GM12872 (cell line): ENCODE measurements around the gene SERPINB7.

Experiments
- CTCF ChIP-seq: IDR thresholded peaks from 3 replicates; pipeline ENCODE4 v1.5.1; 2011; ENCODE audit warnings: low read depth, mild to moderate bottlenecking, low read length, moderate library complexity; ENCODE audit not compliant: insufficient read depth

SERPINB7 gene

GRCh38 chr18:63818212-63818611 is 43.0 kb downstream of the SERPINB7 start:
- no peak for TF ChIP-seq CTCF

GRCh38 chr18:63819786-63820185 is 44.6 kb downstream of the SERPINB7 start:
- TF ChIP-seq CTCF = no peak

- no peak for TF ChIP-seq CTCF
Measured at GRCh38 chr18:63820694-63821093, 45.5 kb downstream of the SERPINB7 start.

DNA sequence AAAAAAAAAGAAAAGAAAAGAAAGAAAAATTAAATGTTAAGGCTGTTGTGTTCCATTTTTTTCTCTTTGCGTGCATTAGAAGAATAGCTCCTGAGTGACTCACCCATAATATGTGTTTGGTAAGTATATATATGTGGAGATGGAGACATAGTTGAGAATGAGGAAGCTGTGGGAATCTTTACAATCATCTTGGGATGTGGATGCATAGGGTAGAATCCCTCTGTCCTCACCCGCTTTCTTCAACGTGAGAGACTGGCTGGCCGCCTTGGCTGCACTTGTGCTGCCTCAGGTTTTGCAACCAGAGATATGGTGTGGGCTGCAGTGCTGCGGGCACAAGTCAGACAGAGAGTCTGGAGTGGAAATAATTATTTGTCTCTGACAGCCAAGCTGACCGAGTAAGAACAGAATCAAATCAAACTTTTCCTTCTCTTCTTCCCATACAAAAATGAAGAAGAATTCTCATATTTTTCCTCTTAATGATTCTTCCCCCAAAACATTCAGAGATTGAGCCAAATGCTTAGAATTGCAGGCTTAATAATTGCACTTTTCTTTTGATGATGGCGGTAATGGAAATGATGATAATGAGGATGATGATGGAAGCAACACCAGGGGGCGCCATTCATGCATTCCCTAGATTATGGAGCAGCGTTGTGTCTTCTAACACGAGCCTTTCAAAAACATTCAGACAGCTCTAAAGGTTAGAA is 48.5 kb downstream of the SERPINB7 start:
- TF ChIP-seq CTCF = peak; percentile 61

GRCh38 chr18:63824220-63824525 is 49.0 kb downstream of the SERPINB7 start:
- no peak for TF ChIP-seq CTCF

- TF ChIP-seq CTCF = no peak
Measured at GRCh38 chr18:63828120-63828519, 52.9 kb downstream of the SERPINB7 start.

GRCh38 chr18:63828656-63829055 is 53.4 kb downstream of the SERPINB7 start:
- no peak for TF ChIP-seq CTCF
